Fibroblast of villous mesenchyme (primary cell): Measurements from ENCODE around the gene GAST. TPM values are rescaled to one million over a fixed set of nuclear protein-coding genes. Genes with fewer than 3 reads are reported as not detected.

Experiments used
- DNase-seq: peaks from one replicate; pipeline ENCODE4 v3.0.0-alpha.2; 2010; ENCODE audit warnings: low read depth
- H3K4me3 ChIP-seq: 2 replicates; pipeline ENCODE4 v1.5.1; 2011; ENCODE audit warnings: low read depth, mild to moderate bottlenecking, low read length
- CTCF ChIP-seq: IDR thresholded peaks from 2 replicates; pipeline ENCODE4 v1.5.1; 2012; ENCODE audit warnings: low read depth, mild to moderate bottlenecking, low read length; ENCODE audit not compliant: insufficient read depth
- total RNA-seq: library from RNA; depleted of rRNA; stranded (reverse); fragments of >200 nt; gene quantifications from 2 replicates; pipeline ENCODE4 v1.2.3, GENCODE V29; 2012

GAST gene
- total RNA-seq: not detected in 2 replicates

GRCh38 chr17:41711669-41712400 lies at the start of gene GAST:
GAST (plus strand) TSS chr17:41712331; CDS start chr17:41715437, 3,106 bp downstream.
- DNase-seq: no peak
- TF ChIP-seq CTCF: no peak
- no peak within 1 kb of the TSS for H3K4me3 ChIP-seq

GRCh38 chr17:41663451-41664171 lies 48.5 kb upstream of the GAST start:
- H3K4me3 ChIP-seq: no peak overlapping the region
- no peak for TF ChIP-seq CTCF
- DNase-seq: no peak

GRCh38 chr17:41664172-41664457 lies 48.0 kb upstream of the GAST start:
- no peak for TF ChIP-seq CTCF
- DNase-seq: no peak

GRCh38 chr17:41664587-41665565 lies 47.3 kb upstream of the GAST start:
- H3K4me3 ChIP-seq: peak overlapping the region; percentile 53
- no peak for DNase-seq
- TF ChIP-seq CTCF: no peak

More at GRCh38 chr17:41664172-41664457, 48.0 kb upstream of the GAST start:
- no peak overlapping the region for H3K4me3 ChIP-seq

- peak; percentile 90 for TF ChIP-seq CTCF
- H3K4me3 ChIP-seq: peak overlapping the region; percentile 53
- peak; percentile 78 for DNase-seq
Measured at GRCh38 chr17:41665566-41666236, 46.4 kb upstream of the GAST start.

GRCh38 chr17:41666237-41666641 lies 45.9 kb upstream of the GAST start:
- TF ChIP-seq CTCF: no peak
- H3K4me3 ChIP-seq: peak overlapping the region; percentile 3
- DNase-seq: peak; percentile 55
